Renal cortex interstitium (tissue), 15 donors: ENCODE data around the gene PTH. TPM values are rescaled to one million over a fixed set of nuclear protein-coding genes. Genes with fewer than 3 reads are reported as not detected.

Source experiments
- DNase-seq, 11 donors: peaks; one replicate each; pipeline ENCODE4 v3.0.0-alpha.2; 2013; ENCODE audit warnings: low read depth in 9 of 11, low spot score in 4 of 11; ENCODE audit errors: extremely low read depth in 1 of 11
- long read RNA-seq, 16 experiments: transcript quantifications; one replicate each; lab custom pipeline, GENCODE V29; 2026
- polyA plus RNA-seq, 3 donors: library from polyadenylated mRNA; unstranded; fragments of 120-200 nt; gene quantifications; one replicate each; pipeline ENCODE4 v1.2.1, GENCODE V29; 2013; ENCODE audit not compliant: insufficient read length in 3 of 3

PTH gene
- not detected for polyA plus RNA-seq
- long read RNA-seq, donor 1 = 0 reads
- long read RNA-seq, donor 2 = 0 reads
- long read RNA-seq, donor 3 = 0 reads
- long read RNA-seq, donor 4 = 0 reads
- long read RNA-seq, donor 5 = 0 reads
- long read RNA-seq, donor 6 = 0 reads
- long read RNA-seq, donor 7 = 0 reads
- long read RNA-seq, donor 8 = 0 reads
- long read RNA-seq, donor 9 = 0 reads
- long read RNA-seq, donor 10 = 0 reads
- long read RNA-seq, donor 11 = 0 reads
- long read RNA-seq, donor 12 = 0 reads
- long read RNA-seq, donor 13 = 0 reads
- long read RNA-seq, donor 14 = 0 reads
- long read RNA-seq, donor 15 = 0 reads
- long read RNA-seq, donor 16 = 0 reads

DNA sequence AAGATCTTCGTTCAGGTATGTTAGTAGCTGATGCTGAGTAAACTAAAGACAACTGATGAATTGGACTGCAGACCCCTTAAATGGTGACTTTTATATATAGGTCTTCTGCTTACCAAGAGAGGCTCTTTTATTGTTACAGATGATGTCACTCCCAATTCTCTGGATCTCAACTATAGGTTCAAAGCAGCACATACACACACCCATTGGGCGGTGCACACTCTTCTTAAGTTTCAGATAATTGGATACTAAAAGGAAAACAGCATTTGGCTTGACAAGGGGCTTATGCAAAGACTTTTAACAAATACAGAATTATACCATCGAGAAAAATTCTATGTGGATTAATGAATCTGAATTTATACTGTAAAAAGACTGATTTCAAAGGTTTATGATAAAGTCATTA, at the start of gene PTH:
PTH (minus strand) TSS at position 69 of the 400 bp plus-strand sequence. CDS start 3,142 bp downstream, outside the sequence.
- no peak for DNase-seq

DNA sequence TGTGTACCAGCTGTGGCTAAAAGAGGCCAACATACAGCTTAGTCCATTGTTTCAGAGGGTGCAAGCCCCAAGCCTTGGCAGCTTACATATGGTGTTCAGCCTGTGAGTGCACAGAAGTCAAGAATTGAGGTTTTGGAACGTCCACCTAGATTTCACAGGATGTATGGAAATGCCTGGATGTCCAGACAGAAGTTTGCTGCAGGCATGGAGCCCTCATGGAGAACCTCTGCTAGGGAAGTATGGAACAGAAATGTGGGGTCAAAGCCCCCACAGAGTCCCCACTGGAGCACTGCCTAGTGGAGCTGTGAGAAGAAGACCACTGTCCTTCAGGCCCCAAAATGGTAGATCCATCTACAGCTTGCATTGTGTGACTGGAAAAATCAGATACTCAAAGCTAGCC, 42.2 kb upstream of the PTH start:
- DNase-seq = no peak

DNA sequence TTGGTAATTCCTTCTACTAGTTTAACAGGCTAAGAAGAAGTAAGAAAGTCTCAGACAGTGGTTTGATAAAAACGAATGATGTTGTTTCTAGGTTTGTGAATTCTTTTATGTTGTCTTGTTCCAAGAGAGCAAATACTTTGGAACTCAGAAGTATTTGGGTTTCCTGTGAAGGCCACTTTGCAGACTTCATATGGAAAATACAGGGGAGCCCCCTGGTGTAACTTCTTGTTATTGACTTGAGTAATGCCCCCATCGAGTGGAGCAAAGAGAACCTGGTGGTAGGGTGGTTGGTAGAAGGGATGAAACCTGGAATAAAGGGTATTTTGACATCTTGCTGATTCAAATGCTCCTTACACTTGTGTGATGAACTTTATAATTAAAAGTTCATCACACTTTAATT, 40.0 kb upstream of the PTH start:
- DNase-seq = no peak

DNA sequence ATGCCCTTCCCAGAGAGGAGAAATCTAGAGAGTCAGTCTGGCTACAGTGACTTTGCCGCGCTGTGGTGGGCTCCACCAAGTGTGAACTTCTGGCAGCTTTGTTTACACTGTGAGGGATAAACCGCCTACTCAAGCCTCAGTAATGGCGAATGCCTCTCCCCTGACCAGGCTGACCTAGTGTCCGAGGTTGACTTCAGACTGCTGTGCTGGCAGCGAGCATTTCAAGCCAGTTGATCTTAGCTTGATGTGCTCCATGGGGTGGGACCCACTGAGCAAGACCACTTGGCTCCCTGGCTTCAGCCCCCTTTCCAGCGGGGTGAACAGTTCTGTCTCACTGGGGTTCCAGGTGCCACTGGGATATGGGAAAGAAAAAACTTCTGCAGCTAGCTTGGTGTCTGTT, 38.6 kb upstream of the PTH start:
- DNase-seq = no peak

DNA sequence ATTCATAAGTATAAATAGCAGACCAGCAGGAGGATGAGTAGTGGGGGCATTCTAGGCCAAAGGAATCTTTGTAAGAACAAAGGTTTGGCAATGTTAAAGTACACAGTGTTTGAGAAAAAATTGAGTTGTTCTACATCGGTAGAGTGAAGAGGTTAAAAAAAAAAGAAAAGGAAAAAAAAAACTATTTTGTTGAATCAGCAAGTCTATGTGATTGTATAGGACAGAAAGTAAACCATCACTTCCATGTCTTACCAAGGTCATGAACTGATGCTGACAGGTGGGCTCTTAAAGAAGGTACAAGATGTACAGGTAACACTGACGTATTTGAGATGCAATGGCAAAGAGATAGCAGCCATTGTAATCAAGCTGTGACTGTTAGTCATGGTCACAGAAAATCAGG, 29.5 kb upstream of the PTH start:
- DNase-seq = no peak

DNA sequence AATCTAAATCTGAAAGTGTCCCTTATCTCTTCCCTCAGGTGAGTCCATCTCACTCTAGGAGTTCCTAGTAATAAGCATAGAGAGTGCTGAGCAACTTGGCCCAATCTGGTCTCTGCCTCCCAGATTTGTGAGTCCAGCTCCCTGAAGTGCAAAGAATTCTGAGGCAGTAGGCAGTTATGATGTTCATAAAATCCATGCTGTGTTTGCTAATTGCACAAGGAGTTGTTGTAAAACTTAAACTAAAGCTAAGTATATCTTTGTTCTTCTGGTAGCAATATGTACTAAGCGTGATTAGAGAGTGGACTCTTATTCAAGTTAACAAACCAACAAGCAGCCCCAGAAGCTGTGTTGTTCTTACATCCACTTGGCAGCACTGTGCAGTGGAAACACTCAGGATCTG, 7.6 kb upstream of the PTH start:
- no peak for DNase-seq

DNA sequence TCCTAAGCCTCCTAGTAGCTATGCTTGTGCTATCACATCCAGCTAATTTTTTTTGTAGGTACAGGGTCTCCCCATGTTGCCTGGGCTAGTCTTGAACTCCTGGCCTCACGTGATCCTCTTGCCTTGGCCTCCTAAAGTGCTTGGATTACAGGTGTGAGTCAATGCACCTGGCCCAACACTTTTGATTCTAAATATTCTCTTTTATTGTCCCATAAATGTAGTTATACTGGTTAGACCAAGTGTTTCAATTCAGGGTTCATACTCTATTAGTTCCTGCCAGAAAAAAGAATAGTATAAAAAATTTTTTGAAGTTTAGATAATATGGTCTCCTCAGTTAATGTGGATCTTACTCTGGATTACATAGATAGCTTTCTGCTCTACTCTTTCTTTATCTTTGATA, 6.7 kb upstream of the PTH start:
- no peak for DNase-seq

DNA sequence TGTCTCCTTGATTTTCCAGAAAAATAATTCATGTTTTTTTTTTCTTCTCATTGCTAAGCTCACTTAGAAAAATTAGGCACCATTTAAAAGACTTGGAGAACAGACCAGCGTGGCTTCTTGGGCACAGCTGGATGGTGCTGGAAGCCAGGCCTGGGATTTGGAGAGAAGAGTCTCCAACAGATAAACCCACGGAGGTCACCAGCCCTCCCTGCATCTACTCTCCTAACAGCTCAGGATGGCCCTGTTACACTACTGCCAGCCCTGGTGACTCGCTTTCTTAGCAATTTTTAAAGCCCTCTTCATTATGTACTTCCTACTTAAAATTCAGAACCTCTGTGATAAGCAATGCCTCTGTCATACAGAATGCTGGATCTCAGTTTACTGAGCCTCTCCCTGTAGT, 1.7 kb downstream of the PTH start:
- no peak for DNase-seq

DNA sequence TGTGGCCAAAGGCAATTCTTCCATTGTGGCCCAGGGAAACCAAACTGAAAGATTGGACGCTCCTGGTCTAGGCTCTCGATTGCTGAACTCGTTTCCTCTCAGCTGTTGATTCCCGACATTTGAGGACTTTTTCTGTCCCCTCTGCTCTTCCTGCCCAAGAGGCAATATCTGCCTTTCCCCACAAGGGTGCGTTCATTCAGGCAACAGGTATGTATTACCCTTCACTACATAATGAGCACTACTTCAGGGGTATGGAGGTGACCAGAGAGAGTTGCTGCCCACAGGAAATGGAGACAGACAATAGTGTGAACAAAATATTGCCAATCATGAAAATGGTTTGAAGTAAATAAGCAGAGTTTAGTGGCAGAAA, 8.2 kb downstream of the PTH start:
- DNase-seq = no peak

DNA sequence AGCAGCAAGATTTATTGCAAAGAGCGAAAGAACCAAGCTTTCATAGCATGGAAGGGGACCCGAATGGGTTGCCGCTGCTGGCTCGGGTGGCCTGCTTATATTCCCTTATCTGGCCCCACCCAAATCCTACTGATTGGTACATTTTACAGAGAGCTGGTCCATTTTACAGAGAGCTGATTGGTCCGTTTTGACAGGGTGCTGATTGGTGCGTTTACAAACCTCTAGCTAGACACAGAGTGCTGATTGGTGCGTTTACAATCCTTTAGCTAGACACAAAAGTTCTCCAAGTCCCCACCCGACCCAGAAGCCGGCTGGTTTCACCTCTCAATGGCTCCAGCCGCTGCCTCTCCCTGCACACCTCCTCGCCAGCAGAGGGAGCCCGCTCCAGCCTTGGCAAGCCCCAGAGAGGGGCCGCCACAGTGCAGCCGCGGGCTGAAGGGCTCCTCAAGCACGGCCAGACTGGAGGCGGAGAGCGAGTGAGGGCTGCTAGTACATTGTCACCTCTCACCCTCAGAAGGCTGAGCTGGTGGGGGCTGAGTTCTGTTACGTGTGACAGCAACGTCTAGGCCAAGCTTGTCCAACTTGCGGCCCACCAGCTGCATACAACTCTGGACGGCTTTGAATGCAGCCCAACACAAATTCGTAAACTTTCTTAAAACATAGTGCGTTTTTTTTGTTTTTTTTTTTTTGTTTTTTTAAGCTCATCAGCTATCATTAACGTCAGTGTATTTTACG, 8.7 kb downstream of the PTH start:
- peak in 1 of 11 donors; percentile 3 for DNase-seq

DNA sequence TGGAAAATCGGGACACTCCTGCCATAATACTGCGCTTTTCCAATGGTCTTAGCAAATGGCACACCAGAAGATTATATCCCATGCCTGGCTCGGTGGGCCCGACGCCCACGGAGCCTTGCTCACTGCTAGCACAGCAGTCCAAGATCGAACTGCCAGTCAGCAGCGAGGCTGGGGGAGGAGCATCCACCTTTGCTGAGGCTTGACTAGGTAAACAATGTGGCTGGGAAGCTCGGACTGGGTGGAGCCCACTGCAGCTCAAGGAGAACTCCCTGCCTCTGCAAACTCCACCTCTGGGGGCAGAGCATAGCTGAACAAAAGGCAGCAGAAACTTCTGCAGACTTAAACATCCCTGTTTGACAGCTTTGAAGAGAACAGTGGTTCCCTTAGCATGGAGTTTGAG, 15.6 kb downstream of the PTH start:
- DNase-seq = no peak

DNA sequence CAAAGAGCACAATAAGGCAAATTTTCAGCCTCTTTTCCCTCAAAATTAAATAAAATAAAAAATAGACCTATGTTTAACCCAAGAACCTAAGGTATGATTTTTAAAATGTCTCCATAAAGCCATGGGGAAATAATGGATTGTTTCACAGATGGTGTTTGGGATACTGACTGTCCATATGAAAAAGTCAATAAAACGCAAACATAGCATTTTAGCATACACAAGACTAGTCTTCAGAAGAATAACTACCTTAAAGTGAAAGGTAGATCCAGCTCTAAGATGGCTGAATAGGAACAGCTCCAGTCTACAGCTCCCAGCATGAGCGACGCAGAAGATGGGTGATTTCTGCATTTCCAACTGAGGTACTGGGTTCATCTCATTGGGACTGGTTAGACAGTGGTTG, 16.1 kb downstream of the PTH start:
- no peak for DNase-seq

DNA sequence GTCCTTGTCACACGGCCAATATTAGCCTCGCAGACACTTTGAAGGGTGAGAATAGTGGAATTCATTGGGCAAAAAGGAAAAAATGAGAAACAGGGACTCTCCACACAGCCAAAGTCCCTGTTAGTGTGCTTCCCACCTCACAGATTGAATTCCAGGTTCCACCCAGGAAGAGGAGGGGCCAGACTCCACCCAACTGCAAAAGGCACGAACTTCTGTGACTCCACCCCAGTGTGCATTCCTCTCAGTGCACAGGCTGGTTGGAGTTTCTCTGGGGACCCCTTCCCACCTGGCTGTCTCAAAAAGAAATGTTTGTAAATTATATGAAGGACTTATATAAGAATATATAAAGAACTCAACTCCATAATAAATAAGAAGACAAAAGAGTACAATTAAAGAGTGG, 20.7 kb downstream of the PTH start:
- DNase-seq = no peak

DNA sequence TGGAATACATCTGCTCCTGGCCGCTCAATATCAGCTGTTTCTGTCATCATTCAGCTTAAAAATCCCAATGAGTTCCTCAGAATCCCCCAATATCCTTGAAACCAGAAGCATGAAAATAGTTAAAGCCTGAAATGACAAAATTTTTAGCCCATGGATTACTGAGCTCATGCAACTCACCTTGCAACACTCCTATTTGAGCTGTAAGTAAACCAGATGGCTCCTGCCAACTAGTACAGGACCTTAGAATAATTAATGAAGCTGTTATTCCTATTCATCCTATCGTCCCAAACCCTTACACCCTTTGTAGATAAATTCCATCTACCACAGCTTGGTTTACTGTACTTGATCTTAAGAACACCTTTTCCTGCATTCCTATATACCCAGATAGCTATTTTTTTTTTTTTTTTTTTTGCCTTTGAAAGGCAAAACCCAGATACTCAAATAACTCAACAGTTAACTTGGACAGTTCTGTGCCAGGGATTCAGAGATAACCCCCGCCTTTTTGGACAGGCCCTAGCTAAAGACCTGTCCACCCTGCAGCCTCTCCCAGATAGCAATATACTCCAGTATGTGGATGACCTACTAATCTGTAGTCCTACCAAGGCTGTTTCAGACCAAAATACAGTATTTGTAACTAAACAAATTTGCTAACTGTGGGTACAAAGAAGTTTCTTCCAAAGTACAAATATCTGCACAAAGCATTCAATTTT, 22.6 kb downstream of the PTH start:
- DNase-seq = no peak

DNA sequence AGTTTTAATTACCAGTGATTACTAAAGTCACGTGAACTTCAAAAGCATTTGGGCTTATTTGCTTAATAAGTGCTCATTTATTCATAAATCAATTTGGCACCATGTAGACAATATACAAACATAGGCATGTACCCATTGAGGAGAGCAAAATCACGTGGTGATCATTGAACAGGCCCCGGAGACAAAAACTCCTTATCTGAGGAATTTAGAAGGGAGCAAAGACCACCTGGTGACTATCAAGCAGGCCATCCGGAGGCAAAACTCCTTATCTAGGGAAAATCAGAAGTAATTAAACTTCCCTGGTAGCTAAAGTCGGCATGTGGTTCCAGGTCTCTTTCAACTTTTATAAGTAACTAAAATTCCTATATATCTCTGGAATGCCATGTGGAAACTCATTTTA, 27.0 kb downstream of the PTH start:
- DNase-seq = no peak

DNA sequence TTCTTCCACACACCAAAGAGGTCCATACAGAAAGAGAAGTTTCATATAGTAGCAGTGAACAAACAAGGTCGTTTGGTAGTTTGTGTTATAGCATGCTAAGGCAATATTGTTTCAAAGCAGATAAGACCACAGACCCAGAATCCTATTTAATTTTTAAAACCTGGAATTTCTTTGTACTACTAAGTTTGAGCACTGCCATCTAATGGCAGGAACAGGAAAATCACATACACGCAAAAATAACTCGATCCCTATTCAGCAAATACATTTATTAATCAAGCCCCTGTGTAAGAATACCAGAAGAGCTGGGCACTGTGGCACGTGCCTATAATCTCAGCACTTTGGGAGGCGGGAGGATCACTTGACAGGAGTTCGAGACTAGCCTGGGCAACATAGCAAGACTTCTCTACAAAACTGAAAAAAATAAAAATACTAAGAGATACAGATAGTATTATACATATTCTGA, 29.9 kb downstream of the PTH start:
- peak in 4 of 11 donors; percentile 5 to 18 (median 12) for DNase-seq

DNA sequence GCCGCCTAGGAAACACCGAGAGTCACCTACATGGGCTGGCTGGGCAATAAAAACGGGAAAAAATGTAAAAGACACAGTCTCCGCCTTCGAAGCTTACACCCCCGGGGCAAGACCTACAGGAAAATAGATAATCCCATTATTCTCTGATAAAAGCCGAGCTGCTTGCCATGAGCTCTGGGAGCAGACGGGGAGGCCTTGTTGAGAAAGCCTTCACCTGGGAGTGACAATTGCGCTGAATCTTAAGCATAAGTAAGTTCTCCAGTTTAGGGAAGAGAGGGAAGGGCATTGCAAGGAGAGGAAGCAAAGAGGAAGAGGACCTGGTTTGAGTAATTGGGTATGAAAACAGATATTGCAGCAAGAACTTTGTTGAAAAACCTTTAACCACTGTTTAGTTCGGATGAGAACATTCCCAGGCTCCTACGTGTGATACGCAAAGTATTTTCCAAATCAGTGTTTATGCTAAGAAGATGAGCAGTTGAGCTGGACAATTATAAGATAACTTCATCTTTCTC, 32.0 kb downstream of the PTH start:
- DNase-seq = no peak

DNA sequence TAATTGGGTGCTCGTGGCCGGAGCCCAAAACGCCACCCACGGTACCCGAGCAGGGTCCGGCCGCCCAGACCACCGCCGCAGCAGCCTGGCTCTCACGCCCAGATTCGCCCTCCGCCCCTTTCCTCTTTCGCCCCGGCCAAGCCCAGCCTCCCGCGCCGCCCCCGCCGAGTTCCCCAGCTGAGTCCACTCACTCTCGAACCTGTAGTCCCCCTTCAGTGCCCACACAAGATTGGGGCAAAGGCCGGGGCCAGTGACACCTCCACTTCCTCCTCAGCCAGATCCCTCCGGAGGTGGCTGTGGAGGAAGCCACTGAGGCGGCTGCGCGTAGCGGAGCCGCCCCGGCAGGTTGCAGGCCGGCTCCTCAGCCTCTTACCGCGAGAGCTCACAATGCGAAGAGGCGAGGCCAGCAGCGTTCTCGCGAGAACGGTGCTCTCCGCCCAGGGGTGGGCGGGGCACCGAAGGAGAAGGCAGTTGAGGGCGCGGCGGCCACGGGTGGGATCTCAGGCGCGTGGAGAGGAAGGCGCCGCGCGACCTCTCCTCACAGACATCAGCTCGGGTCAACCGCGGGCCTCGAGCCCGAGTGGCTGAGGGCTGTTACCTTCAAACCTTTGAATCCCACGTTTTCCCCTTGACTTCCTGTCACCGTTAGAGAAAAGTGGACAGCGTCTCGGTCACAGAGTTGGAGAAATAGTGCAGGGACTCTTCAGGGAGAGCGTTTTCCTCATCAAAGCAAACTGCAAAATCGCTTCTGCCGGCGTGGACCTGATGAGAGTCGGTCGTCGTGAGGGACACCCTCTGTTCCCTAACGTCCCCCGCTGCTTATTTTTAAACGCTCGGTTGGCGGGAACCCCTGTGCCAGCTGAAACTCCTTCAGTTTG, 32.7 kb downstream of the PTH start, which contains the start of gene BTBD10:
BTBD10 (minus strand) TSS at position 322 of the 878 bp plus-strand sequence. CDS start 18,098 bp downstream, outside the sequence.
- peak; percentile 92 to 96 (median 93) for DNase-seq
